ENCODE data around the gene DYTN.
"Not testable (repeated sequence)": the region's sequence is repeated elsewhere in the genome, so short reads cannot be mapped to it uniquely, and the experiment has no call there.

Gene DYTN, protein sequence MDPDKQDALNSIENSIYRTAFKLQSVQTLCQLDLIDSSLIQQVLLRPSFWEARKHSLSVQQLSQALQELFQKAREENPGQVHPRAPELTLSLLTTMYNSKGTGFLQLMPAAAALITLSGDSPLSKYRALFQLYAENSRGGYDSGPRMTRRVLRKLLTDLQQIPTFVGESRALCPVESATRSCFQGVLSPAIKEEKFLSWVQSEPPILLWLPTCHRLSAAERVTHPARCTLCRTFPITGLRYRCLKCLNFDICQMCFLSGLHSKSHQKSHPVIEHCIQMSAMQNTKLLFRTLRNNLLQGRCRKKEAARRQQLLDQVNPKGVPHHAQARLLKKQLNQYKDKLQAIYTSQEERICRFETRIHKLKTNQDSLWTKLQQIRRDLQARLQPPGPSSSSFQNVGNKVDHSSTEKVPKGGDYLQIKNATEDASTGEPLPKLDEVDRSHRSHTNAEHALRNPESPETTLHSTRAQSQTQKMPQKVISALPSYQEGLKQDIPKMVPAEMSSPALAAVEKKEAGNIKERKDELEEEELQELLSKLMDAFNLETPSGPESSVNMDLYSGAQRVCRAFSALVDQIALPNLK

GRCh38 chr2:206718296-206718695 lies at the start of gene DYTN:
DYTN (minus strand) TSS chr2:206718396; CDS start chr2:206718279, 117 bp downstream.
- DNase-seq, result no peak

GRCh38 chr2:206766057-206766930 lies 48.1 kb upstream of the DYTN start:
- DNase-seq, result no peak

DNA sequence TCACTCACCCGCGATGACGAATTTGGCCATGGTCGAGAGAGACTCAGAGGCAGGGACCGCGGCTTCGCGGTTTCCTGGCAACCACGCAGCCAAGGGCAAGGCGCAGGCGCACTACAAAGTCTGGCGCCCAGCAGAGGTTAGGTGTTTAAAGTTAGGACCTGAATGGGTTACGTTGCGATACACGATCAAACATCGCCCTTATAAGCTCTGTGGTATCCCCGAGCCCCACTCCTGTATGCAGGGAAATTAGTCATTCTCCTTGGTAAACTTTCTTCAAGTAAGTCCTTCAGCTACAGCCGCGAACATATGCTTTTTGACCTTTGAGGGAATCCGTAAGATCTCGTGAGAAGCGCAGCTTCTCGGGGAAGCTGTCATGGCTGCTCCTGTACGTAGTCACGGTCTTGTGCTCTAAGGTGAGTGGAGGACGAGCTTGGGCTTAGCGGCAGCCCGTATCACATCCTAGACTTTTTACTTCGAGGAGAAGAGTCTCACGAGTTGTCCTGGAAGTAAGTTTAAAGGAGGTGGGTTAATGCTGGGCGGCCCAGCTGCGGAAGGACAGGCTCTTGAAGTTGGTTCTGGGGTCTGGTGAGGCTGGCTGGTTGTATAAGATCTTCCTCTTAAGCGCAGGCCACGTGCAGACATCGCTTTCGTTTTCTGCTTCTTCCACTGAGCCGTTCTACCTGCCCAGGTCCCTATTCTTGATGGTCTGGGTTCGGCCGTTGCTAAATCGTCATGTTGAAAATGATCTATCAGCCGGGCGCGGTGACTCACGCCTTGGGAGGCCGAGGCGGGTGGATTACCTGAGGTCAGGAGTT lies 47.3 kb upstream of the DYTN start, which contains the start of the genes FASTKD2 and MDH1B:
Gene FASTKD2, plus strand, starts transcription at position 365 of the 815 bp plus-strand sequence. CDS start 1,088 bp downstream, outside the sequence.
Gene MDH1B, minus strand, starts transcription at position 87 of the 815 bp plus-strand sequence. Its CDS starts 57 bp downstream, at position 30.
- DNase-seq, result peak; percentile 93

- DNase-seq, result no peak
These were observed 46.6 kb upstream of the DYTN start for GRCh38 chr2:206764673-206765241.

DNA sequence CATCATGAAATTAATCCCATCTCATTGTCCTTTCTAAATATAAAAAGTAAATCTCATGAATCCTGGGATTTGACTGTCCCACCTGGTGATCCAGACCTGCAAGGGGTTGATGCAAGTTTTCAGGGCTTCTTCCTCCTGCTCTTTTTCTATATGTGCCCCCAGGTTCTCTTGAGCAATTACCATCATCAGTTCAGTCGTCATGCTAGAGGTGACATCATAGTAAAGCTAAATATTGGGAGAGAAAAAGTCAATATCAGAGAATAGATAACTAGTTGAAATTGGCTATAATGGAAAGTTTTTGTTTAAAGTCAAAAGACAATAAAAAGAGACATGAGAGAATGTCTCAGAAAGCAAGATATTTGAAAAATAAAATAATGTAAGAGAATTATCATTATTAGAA lies 38.6 kb upstream of the DYTN start:
- DNase-seq, result no peak

GRCh38 chr2:206740800-206741199 lies 22.6 kb upstream of the DYTN start:
- no peak for DNase-seq

- DNase-seq, result no peak
These were observed 21.1 kb upstream of the DYTN start for GRCh38 chr2:206739271-206739670.

DNA sequence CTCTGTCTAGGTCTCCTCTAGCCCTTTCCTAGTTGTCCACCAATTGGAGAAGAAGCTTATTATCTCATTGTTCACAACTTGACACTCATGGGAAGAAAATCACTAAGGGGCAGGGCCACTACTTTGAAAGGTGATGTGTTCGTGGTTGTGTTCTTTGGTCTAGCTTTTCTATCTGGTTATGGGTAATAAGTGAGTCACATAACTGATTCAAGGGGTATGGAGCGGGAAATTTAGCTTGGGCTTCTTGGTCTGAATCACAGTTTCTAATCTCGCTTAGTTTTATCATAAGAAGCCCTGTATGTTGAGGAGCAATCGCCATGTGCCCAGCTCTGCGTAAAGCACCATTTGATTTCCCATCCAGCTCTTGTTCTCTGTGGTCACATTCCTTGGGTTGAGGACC lies 18.7 kb upstream of the DYTN start:
- DNase-seq, result no peak

DNA sequence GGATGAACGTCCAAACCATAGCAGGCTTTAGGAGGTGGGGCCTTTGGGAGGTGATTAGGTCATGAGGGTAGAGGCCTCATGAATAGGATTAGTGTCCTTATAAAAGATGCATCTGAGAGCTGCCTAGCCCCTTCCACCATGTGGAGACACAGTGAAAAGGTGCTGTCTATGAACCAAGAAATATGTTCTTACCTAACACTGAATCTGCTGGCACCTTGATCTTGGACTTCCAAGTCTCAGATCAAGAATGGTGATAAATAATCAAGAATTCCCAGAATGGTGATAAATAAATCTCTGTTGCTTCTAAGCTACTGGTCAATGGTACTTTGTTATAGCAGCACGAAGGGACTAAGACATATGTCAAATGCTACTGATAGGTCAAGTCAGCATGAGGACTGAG lies 15.1 kb upstream of the DYTN start:
- DNase-seq, result no peak

- no peak for DNase-seq
These were observed 10.3 kb upstream of the DYTN start for GRCh38 chr2:206728277-206729199.

- DNase-seq, result no peak
These were observed 9.1 kb upstream of the DYTN start for GRCh38 chr2:206727287-206727686.

DNA sequence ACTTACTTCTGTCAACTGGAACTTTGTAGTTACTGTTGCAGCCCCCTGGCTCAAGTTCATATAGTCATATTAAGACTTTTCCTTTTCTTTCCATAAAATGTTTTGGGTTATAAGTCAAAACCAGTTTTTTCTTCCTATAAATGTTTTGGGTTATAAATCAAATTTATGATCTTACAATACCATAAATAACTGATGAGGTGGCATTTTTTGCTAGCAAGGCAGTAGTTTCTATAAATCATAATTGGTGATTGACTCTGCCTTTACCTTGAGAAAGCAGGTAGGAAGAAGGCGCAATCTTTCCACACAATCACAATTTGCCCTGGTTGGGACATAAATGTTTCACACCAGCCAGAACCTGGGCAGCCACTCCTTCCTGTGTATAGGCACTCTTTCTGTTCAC lies 5.1 kb upstream of the DYTN start:
- no peak for DNase-seq

DNA sequence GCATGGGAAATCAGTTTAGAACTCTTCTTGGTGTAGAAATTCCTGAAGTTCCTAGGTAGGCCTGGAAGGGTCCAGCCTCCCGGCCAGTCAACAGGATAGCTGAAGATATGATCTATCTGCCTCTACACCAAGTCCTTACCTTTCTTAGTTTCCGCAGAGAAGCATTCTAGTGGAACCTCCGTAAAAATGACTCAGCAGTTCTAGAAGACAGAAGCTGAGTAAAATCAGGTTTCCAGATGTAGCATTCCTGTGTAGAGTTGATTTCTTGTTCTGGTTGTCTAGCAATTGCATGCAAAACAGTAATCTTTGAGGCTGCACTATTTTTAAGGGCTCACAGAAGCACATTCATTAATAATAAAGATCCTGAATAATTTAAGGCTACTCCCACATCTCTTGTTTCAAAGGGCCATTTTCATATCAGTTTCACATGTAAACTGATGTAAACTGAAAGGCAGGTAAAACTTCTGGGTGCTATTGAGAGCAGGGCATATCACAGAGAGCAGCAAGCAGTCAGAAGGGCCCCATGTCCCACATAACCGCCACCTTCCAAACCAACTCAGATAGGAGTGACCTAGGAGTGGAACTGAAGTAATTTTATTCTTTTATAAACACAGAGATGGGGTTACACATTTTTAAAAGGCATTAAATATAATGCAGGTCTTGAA lies 3.2 kb upstream of the DYTN start:
- no peak for DNase-seq

GRCh38 chr2:206716623-206717022 lies 1.6 kb downstream of the DYTN start:
- DNase-seq, result no peak

DNA sequence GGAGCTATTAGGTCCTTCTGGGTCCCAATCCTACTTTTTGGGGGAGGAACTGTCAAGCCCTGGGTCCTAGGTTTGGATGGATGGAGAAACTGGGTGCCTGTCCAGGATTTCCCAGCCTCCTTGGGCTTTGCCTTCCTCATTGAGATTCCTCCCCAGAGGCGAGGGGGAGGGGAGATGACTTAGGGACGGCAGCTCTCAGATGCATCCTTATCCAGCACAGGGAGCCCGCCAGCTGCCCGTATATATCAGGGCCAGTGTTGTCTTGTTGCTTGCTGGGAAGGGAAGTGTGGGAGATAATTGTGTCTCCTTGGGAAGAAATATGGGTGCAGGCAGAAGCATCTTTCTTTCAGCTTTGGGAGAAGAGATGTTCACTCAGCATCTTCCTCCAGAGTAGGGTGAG lies 3.0 kb downstream of the DYTN start:
- not testable (repeated sequence) for DNase-seq

- DNase-seq, result no peak
These were observed 4.5 kb downstream of the DYTN start for GRCh38 chr2:206713746-206714145.

DNA sequence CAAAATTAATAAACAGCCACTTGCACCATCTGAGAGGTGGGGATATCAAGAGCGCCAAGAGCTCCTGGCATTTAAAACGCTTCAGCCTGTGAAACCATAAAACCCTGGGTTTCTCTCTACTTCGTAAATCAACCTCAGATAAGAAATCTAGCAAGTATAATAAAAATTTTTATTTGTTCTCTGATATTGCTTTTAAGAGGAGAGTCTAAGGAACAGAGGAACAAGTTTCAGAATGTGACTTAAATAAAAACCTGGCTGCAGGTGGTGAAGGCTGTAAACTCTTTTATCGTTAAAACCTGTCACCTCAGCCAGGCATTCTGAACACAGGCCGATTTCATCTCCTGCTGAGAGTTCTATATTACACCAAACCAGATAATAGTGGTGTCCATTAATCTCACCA lies 9.9 kb downstream of the DYTN start:
- DNase-seq, result no peak

DNA sequence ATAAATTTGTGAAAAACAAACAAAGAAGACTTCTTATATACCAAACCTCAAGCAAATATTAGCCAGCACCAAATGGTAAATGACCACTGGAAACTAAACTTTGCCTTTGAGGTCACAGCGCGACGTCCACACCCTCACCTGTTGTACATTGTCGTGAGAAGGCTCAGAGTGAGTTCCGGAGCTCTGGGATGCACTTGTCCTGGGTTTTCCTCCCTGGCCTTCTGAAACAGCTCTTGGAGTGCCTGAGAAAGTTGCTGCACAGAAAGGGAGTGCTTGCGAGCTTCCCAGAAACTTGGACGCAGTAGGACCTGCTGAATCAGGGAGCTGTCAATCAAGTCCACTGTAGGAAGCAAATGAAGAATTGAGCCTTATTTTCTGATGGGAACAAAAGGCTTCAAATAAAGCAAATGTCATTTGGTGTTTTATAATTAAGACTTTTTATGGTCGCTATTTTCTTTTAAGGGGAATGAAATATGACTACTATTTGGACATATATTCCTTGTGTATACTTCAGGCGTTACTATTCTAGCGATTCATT lies 11.0 kb downstream of the DYTN start:
- DNase-seq, result no peak

- DNase-seq, result no peak
These were observed 16.1 kb downstream of the DYTN start for GRCh38 chr2:206701952-206702605.

DNA sequence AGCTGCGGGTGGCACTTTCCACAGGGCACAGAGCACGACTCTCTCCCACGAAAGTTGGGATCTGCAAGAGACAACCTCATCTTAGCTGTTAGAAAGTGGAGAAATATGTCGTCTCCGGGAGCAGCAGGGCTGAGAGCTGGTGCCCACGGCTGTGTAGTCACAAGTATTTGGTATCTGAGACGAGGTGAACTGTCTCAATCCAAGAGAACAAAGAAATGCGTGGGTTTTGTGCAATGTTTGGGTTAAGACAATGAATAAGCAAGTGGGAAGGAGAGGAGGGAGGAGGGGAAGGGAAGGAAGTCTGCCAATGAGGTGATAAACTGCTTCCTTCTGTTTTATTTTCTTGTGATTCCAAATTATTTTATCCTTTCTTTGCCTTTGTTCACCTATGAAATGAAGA lies 18.0 kb downstream of the DYTN start:
- no peak for DNase-seq

Measured in activated CD8-positive, alpha-beta memory T cell treated with anti-CD3 and anti-CD28 coated beads for 24 hours (primary cell).